Measurements from ENCODE around the gene U2AF1L4.
"Not testable (repeated sequence)": the region's sequence is repeated elsewhere in the genome, so short reads cannot be mapped to it uniquely, and the experiment has no call there.

The U2AF1L4 gene

DNA sequence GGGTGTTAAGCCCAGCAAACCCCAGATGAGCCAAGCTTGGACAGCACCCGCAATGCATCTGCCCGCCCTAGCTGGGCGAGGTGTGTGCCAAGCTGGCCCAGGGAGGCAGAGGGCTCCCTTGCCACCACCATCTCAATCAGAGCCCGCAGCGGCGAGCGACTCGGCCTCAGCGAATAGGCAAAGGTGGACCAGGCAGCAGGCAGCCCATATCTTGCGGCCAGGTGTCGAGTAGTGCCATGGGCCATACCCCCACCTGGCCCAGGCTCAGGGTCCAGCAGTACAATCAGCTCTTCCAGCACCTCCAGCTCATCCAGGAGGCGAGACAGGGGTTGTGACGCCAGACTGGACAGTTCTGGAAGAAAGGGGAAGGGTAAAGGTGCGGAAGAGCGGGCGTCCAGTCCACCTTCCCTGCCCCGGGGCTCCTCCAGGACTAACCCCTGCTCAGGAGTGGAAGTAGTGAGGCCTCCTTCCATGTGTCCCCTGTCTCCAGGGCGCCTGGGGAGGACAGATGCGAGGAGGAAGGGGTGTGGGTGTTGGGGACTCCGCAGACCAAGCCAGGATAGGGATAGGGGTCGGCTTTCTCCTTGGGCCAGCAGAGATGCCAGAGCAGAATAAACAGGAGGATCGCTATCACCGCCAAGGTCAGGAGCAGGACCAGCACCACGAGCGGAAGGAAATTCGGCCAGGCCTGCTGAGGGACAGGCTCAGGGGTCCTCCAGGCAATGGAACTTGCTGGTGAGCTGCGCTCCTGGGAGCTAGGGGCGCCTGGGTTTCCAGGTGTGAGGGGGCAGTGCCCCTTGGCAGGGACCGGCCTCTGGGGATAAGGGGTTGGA lies 5.7 kb downstream of the U2AF1L4 start:
- DNase-seq: no peak

- DNase-seq: no peak
Observed at GRCh38 chr19:35738887-35739229, 6.4 kb downstream of the U2AF1L4 start.

- DNase-seq: no peak
Observed at GRCh38 chr19:35738021-35738886, 7.0 kb downstream of the U2AF1L4 start.

GRCh38 chr19:35736913-35737886 lies 8.0 kb downstream of the U2AF1L4 start:
- DNase-seq: no peak

- DNase-seq: no peak
Observed at GRCh38 chr19:35734889-35735288, 10.3 kb downstream of the U2AF1L4 start.

- DNase-seq: no peak
Observed at GRCh38 chr19:35734273-35734672, 10.9 kb downstream of the U2AF1L4 start.

GRCh38 chr19:35733180-35734125 lies 11.8 kb downstream of the U2AF1L4 start:
- no peak for DNase-seq

DNA sequence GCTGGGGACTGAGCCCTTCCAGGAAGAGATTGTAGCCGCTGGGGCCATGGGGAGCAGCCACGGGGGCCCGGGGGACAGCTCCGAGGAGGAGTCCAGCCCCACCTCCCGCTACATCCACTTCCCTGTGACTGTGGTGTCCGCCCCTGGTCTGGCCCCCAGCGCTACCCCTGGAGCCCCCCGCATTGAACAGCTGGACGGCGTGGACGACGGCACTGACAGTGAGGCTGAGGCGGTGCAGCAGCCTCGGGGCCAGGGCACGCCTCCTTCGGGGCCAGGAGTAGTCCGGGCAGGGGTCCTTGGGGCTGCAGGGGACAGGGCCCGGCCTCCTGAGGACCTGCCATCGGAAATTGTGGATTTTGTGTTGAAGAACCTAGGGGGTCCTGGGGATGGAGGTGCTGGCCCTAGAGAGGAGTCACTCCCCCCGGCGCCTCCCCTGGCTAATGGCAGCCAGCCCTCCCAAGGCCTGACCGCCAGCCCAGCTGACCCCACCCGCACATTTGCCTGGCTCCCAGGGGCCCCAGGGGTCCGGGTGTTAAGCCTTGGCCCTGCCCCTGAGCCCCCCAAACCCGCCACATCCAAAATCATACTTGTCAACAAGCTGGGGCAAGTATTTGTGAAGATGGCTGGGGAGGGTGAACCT lies 12.6 kb downstream of the U2AF1L4 start:
- DNase-seq: no peak

GRCh38 chr19:35731779-35732405 lies 13.3 kb downstream of the U2AF1L4 start:
- no peak for DNase-seq

- no peak for DNase-seq
Observed at GRCh38 chr19:35731353-35731752, 13.9 kb downstream of the U2AF1L4 start.

- DNase-seq: no peak
Observed at GRCh38 chr19:35730326-35730725, 14.9 kb downstream of the U2AF1L4 start.

DNA sequence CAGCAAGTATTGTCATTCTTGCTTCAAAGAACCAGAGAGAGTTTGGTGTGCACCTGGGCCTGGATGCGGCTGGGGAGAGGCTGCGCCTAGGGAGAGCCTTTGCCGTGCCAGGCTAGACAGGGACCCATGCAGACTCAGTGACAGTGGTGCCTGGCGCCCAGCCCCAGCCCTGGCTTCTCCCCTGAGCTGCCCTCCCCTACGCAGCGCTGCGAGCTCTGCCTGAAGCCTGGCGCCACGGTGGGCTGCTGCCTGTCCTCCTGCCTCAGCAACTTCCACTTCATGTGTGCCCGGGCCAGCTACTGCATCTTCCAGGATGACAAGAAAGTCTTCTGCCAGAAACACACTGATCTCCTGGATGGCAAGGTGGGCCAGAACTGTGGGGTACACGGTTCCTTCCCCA lies 15.5 kb downstream of the U2AF1L4 start:
- no peak for DNase-seq

DNA sequence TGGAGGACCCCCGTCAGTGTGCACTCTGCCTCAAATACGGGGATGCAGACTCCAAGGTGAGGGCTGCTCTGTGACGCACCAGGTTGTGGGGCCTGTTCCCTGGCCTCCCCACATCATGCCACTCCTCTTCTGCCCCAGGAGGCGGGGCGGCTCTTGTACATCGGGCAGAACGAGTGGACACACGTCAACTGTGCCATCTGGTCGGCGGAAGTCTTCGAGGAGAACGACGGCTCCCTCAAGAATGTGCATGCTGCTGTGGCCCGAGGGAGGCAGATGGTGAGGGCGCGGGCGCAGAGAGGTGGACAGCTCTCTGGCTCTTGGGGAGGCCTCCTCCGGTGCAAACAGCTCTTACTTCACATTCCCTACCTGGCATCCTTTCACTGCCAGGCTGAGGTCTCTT lies 16.2 kb downstream of the U2AF1L4 start:
- DNase-seq: no peak

DNA sequence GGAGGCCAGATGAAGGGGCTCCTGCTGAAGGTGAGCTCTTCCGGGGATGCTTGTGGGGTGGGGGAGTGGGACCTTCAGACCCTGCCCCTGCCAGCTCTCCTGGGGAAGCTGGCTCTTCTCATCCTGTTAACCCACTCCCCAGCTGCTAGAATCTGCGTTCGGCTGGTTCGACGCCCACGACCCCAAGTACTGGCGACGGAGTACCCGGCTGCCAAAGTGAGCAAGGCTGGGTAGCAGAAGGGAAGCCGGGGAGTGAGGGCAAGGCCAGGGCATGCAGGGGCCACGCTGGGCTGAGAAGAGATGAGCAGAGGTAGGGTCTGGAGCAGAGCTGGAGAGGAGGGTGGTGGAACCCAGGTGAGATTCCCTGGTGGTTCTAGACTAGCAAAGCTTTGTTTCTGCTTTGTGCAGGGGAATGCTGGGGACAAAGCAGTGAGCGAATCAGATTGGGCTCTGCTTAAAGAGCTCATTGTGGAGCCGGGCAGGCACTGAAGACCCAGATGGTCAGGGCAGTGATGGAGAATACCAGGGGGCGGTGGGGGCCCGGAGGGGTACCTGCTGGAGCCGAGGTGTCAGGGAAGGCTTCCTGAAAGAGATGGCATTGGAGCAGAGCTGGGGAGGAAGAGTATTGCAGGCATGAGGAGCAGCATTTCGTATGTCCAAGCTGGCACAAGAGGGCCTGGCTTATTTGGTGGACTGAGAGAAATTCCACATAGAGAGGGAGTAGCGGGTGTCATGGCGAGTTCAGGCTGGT lies 17.1 kb downstream of the U2AF1L4 start:
- DNase-seq: no peak

GRCh38 chr19:35727053-35727955 lies 17.9 kb downstream of the U2AF1L4 start:
- no peak for DNase-seq

- no peak for DNase-seq
Observed at GRCh38 chr19:35725216-35725861, 19.9 kb downstream of the U2AF1L4 start.

- no peak for DNase-seq
Observed at GRCh38 chr19:35724560-35724959, 20.7 kb downstream of the U2AF1L4 start.

- not testable (repeated sequence) for DNase-seq
Observed at GRCh38 chr19:35724132-35724531, 21.1 kb downstream of the U2AF1L4 start.

Data from NCI-H1694 treated with DMSO at 0.1 percent for 48 hours (cell line).